ENCODE measurements around the gene STMN3.

DNA sequence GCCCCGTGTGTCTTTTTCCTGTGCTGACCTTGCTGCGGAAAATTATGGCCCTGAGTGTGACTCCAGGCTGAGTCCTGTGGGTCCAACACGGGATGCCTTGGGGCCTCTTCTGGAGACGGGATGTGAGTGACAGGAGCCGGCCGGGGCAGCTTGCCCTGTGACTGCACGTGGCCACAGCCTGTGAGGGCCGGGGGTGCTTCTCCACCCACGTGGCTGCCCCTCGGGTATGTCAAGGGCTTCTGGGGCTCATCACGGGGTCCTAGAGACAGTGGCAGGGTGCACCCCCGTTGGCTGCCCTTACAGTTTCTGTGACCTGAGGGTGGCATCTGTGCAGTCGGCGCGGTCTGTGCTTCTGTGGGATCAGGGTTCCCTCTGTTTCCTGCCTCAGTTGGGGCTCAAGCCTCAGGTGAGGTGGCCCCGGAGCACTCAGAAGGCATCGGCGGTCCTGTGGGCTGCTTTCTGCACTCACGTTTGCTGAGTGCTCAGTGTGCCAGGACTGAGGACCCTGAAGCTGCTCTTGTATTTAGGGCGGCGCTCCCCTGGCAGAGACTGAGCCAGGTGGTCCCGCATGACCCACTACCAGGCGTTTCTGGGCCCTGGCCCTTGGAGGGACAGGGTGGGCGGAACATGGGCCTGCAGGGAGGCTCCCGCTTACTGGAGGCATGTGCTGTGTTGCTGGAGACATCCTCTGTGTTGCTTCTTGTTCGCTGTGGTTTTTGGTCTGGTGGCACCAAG is 10.3 kb upstream of the STMN3 start:
- TF ChIP-seq POLR2AphosphoS5 (IDR thresholded peaks at IDR 0.05; ENCODE audit: low read depth, low read length), result no peak
- TF ChIP-seq, protein P1, sequence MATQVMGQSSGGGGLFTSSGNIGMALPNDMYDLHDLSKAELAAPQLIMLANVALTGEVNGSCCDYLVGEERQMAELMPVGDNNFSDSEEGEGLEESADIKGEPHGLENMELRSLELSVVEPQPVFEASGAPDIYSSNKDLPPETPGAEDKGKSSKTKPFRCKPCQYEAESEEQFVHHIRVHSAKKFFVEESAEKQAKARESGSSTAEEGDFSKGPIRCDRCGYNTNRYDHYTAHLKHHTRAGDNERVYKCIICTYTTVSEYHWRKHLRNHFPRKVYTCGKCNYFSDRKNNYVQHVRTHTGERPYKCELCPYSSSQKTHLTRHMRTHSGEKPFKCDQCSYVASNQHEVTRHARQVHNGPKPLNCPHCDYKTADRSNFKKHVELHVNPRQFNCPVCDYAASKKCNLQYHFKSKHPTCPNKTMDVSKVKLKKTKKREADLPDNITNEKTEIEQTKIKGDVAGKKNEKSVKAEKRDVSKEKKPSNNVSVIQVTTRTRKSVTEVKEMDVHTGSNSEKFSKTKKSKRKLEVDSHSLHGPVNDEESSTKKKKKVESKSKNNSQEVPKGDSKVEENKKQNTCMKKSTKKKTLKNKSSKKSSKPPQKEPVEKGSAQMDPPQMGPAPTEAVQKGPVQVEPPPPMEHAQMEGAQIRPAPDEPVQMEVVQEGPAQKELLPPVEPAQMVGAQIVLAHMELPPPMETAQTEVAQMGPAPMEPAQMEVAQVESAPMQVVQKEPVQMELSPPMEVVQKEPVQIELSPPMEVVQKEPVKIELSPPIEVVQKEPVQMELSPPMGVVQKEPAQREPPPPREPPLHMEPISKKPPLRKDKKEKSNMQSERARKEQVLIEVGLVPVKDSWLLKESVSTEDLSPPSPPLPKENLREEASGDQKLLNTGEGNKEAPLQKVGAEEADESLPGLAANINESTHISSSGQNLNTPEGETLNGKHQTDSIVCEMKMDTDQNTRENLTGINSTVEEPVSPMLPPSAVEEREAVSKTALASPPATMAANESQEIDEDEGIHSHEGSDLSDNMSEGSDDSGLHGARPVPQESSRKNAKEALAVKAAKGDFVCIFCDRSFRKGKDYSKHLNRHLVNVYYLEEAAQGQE (IDR thresholded peaks at IDR 0.05; ENCODE audit: insufficient read depth in 1 of 2, low read depth in 2 of 2, low read length in 2 of 2), result no peak
- no peak for TF ChIP-seq TAF1 (IDR thresholded peaks at IDR 0.05; ENCODE audit: borderline replicate concordance, insufficient read depth, low read length)
- no peak for TF ChIP-seq SIN3A (IDR thresholded peaks at IDR 0.05; ENCODE audit: borderline replicate concordance, insufficient read depth, low read length)
- TF ChIP-seq FOXP2 (optimal IDR thresholded peaks at IDR 0.05; ENCODE audit: borderline replicate concordance, extremely low read depth, extremely low read length, insufficient read depth), result no peak

Measured in PFSK-1 (cell line).